GM12875 (cell line): ENCODE data around the gene C5AR1.
"Not testable (repeated sequence)": the region's sequence is repeated elsewhere in the genome, so short reads cannot be mapped to it uniquely, and the experiment has no call there.

Experiments
- H3K4me3 ChIP-seq: one replicate; pipeline ENCODE4 v1.5.1; 2011; ENCODE audit warnings: low read depth, low read length, control low read depth
- TF ChIP-seq, protein P1 (sequence below): IDR thresholded peaks from 2 replicates; pipeline ENCODE4 v1.5.1; 2011; ENCODE audit warnings: low read depth, mild to moderate bottlenecking, control low read depth, inconsistent platforms, low read length, moderate library complexity, borderline replicate concordance; ENCODE audit not compliant: insufficient read depth

The C5AR1 gene

DNA sequence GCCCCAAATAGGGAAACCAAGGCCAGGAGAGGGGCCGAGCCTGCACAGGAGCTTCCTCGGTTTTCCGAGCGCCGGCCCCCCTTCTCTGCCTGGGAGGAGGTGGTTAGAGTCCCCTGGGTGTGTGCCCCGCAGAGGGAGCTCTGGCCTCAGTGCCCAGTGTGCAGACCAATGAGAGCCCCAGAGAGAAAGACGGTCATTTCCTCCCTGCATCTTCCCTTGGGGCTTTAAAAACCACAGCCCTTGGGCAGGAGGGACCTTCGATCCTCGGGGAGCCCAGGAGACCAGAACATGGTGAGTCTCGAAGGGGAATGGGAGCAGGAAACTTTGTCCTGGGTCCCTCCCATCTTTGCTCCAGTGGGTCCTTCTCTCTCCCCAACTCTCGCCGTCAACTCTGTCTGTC, at the start of gene C5AR1:
Gene C5AR1 (plus strand): TSS at position 254 of the 400 bp plus-strand sequence. CDS start 35 bp downstream, at position 289.
- TF ChIP-seq, protein P1, sequence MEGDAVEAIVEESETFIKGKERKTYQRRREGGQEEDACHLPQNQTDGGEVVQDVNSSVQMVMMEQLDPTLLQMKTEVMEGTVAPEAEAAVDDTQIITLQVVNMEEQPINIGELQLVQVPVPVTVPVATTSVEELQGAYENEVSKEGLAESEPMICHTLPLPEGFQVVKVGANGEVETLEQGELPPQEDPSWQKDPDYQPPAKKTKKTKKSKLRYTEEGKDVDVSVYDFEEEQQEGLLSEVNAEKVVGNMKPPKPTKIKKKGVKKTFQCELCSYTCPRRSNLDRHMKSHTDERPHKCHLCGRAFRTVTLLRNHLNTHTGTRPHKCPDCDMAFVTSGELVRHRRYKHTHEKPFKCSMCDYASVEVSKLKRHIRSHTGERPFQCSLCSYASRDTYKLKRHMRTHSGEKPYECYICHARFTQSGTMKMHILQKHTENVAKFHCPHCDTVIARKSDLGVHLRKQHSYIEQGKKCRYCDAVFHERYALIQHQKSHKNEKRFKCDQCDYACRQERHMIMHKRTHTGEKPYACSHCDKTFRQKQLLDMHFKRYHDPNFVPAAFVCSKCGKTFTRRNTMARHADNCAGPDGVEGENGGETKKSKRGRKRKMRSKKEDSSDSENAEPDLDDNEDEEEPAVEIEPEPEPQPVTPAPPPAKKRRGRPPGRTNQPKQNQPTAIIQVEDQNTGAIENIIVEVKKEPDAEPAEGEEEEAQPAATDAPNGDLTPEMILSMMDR, result no peak
- H3K4me3 ChIP-seq, result no peak within 1 kb of the TSS

DNA sequence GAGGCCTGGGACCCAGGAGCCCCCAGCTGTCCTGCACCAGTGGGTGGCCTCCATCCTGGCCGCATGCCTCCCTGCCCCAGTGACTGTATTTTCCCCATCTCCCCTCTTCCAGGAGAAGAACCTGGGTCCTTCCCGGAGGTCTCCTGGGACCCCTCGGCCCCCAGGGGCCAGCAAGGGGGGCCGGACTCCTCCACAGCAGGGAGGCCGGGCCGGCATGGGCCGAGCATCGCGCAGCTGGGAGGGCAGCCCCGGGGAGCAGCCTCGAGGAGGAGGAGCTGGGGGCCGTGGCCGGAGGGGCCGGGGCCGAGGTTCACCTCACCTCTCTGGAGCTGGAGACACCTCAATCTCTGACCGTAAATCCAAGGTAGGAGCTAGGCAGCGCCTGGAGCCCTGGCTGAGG, 49.2 kb upstream of the C5AR1 start:
- TF ChIP-seq, protein P1, result no peak
- no peak overlapping the region for H3K4me3 ChIP-seq

DNA sequence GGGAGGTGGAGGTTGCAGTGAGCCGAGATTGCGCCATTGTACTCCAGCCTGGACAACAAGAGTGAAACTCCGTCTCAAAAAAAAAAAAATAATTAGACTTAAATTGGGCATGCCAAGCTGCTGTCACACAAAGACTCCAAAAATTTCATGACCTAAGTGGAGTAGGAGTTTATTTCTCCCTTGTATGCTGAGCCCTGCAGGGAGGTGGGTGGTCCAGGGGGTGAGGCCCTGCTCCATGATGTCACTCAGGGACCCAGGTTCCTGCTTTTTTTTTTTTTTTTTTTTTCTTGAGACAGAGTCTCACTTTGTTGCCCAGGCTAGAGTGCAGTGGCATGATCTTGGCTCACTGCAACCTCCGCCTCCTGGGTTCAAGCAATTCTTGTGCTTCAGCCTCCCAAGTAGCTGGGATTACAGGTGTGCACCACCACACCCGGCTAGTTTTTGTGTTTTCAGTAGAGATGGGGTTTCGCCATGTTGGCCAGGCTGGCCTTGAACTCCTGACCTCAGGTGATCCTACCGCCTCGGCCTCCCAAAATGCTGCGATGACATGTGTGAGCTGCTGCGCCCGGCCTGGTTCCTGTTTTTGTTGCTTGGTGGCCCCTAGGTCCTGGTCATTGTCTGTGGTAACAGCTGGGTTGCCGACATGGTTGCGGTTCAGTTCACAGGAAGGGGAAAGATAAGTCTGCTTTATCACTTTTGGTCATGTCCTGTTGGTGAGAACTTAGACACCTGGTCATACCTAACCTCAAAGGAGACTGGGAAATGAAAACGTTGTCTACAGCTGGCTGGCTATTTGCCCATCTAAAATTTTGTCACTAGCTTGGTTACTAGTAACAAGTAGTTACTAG, 47.5 kb upstream of the C5AR1 start:
- not testable (repeated sequence) for H3K4me3 ChIP-seq

DNA sequence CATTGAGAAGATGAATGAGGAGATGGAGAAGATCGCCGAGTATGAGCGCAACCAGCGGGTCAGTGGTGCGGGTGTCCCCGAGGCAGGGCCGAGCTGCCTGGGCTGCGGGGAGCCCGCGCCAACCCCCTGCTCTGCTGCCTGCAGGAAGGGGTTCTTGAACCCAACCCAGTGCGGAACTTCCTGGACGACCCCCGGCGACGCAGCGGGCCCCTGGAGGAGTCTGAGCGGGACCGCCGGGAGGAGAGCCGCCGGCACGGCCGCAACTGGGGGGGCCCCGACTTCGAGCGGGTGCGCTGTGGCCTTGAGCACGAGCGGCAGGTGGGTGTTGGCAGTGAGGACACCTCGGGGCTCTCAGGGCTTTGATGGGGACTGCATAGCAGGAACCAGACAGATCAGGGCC, 45.0 kb upstream of the C5AR1 start:
- TF ChIP-seq, protein P1, result no peak
- no peak overlapping the region for H3K4me3 ChIP-seq

DNA sequence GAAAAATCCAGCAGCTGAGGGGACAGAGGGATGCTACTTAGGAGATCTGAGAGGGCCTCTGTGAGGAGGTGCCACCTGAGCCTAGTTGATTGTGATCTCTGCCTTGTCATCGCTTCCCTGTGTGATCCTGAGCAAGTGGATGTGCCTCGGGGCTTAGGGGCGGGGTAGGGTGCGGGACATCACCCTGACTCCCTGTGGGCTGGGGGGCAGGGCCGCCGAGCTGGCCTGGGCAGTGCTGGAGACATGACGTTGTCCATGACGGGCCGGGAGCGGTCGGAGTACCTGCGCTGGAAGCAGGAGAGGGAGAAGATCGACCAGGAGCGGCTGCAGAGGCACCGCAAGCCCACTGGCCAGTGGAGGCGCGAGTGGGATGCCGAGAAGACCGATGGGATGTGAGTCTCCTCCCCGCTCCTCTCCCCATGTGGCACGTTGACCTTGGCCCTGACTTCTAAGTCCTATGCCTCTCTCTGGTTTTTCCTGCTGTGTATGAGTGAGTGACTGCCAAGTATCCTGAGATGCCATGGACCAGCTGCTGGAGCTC, 43.2 kb upstream of the C5AR1 start:
- TF ChIP-seq, protein P1, result no peak
- no peak overlapping the region for H3K4me3 ChIP-seq

DNA sequence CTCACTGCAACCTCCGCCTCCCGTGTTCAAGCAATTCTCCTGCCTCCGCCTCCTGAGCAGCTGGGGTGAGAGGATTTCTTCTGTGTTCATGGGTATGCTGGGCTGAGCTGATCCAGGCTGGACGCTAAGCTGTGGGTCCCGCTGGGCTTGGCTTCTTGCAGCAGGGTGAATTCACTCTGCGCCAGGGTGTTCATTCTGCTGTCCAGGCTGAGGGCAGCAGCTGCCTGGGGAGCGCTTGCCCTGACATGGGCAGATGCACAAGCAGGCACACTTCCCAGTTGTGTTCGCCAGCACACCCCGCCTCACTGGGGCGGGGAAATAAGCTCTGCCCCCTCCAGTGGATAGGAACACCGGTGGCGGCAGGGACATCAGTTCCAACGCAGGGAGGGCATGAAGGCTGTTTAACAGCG, 42.3 kb upstream of the C5AR1 start:
- TF ChIP-seq, protein P1, result no peak
- H3K4me3 ChIP-seq, result no peak overlapping the region

DNA sequence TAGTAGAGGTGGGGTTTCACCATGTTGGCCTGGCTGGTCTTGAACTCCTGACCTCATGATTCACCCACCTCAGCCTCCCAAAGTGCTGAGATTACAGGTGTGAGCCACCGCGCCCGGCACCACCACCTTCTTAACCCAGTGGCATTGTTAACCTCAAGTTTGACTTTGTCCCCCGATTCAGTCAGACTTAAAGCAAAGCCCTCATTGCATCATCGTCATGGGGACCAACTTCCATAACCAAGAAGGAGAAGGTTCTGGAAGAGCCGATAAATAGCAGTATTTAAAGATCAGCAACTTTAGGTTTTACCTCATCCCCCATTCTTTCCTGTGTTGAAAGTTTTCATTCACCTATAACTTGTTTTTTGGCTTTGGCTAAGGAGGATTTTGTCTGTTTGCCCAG, 41.6 kb upstream of the C5AR1 start:
- H3K4me3 ChIP-seq, result no peak overlapping the region
- TF ChIP-seq, protein P1, result no peak
